NT2/D1 (cell line): ENCODE data around the gene RIGI.

Experiments used
- DNase-seq: peaks from one replicate; pipeline ENCODE4 v3.0.0-alpha.2; 2011; ENCODE audit warnings: low read depth, low spot score
- H3K27me3 ChIP-seq: 2 replicates; pipeline ENCODE4 v1.6.0; 2011; ENCODE audit warnings: mild to moderate bottlenecking; ENCODE audit not compliant: insufficient read length, insufficient read depth
- H3K36me3 ChIP-seq: 2 replicates; pipeline ENCODE4 v1.6.1; 2011; ENCODE audit warnings: mild to moderate bottlenecking, low read length, mixed read lengths; ENCODE audit not compliant: insufficient read depth, insufficient read length
- H3K4me1 ChIP-seq: 2 replicates; pipeline ENCODE4 v1.5.1; 2011; ENCODE audit not compliant: insufficient read depth, insufficient read length
- H3K4me3 ChIP-seq: 2 replicates; pipeline ENCODE4 v1.5.1; 2011; ENCODE audit warnings: low read depth; ENCODE audit not compliant: insufficient read length
- H3K9ac ChIP-seq: 2 replicates; pipeline ENCODE4 v1.6.0; 2011; ENCODE audit warnings: low read depth; ENCODE audit not compliant: insufficient read length
- H3K9me3 ChIP-seq: 2 replicates; pipeline ENCODE4 v1.5.1; 2011; ENCODE audit warnings: mild to moderate bottlenecking, low read length; ENCODE audit not compliant: insufficient read depth
- SUZ12 ChIP-seq: IDR thresholded peaks from 2 replicates; pipeline ENCODE4 v1.6.1; 2011; ENCODE audit not compliant: insufficient read length, insufficient read depth; ENCODE audit errors: extremely low read depth
- YY1 ChIP-seq: IDR thresholded peaks from 2 replicates; pipeline ENCODE4 v1.6.1; 2011; ENCODE audit not compliant: insufficient read length, insufficient read depth
- ZNF274 ChIP-seq: IDR thresholded peaks from 2 replicates; pipeline ENCODE4 v1.6.1; 2011; ENCODE audit warnings: mild to moderate bottlenecking, low read depth, low read length

The RIGI gene

DNA sequence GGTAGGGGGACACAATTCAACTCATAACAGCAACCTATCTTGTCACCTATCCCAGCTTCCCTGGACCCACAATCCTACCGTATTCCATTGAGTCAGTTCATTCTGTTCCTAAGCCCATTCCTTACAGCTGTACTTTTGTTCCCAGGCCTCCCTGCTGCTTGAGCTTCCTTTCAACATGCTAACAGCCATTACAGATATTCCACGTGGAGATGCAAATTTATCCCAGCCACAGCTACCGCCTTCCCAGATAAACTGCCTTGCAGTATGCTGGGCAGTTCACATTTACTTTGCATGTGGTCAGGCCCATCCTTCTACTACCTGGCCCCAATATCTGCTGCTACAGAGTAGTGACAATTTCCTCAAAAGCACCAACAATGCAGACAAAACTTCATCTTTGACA lies 23.0 kb downstream of the RIGI start:
- Histone ChIP-seq H3K9ac (no peak overlapping the region), H3K4me1 (no peaks in the 10 kb centered on the region), H3K36me3 (peaks cover 3% of the 10 kb centered on the region), H3K9me3 (no peaks in the 10 kb centered on the region), H3K4me3 (no peak overlapping the region), H3K27me3 (no peaks in the 10 kb centered on the region)
- no peak for DNase-seq
- TF ChIP-seq YY1 (no peak), ZNF274 (no peak), SUZ12 (no peak)

DNA sequence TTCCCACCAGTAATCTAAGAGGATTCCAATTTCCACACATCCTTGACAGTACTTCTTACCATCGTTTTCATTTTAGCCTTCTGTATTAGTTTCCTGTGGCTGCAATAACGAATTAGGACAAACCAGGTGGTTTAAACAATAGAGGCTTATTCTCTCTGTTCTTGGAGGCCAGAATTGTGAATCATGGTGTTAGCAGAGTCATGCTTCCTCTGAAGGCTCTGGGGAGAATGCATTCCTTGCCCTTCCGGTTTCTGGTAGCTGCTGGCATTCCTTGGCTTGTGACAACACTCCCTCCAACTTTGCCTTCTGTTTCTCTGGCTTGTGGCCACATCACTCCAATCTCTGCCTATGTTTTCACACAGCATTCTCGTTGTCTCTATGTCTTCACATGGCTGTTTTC lies 23.5 kb downstream of the RIGI start:
- DNase-seq: no peak
- TF ChIP-seq ZNF274: no peak
- TF ChIP-seq YY1: no peak
- TF ChIP-seq SUZ12: no peak
- Histone ChIP-seq H3K9me3 (no peaks in the 10 kb centered on the region), H3K36me3 (peaks cover 5% of the 10 kb centered on the region), H3K27me3 (no peaks in the 10 kb centered on the region), H3K4me1 (no peaks in the 10 kb centered on the region), H3K4me3 (no peak overlapping the region), H3K9ac (no peak overlapping the region)

DNA sequence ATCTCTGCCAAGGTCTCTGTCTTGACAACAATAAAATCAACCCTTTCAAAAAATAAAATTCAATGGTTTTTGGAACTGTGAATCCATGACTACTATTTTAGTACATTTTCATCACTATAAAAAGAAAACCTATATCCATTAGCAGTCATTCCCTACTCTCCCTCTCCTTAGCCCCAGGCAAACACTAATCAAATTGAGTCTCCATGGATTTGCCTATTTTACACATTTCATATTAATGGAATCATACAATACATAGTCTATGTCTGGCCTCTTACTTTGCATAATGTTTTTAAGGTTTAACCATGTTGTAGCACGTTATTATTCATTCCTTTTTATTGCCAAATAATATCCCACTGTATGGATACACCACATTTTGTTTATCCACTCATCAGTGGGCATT lies 24.1 kb downstream of the RIGI start:
- H3K9me3 ChIP-seq: no peaks in the 10 kb centered on the region
- H3K36me3 ChIP-seq: peaks cover 5% of the 10 kb centered on the region
- no peak overlapping the region for H3K4me3 ChIP-seq
- no peaks in the 10 kb centered on the region for H3K4me1 ChIP-seq
- TF ChIP-seq SUZ12: no peak
- no peak for TF ChIP-seq ZNF274
- no peak for TF ChIP-seq YY1
- DNase-seq: no peak
- no peaks in the 10 kb centered on the region for H3K27me3 ChIP-seq
- no peak overlapping the region for H3K9ac ChIP-seq

DNA sequence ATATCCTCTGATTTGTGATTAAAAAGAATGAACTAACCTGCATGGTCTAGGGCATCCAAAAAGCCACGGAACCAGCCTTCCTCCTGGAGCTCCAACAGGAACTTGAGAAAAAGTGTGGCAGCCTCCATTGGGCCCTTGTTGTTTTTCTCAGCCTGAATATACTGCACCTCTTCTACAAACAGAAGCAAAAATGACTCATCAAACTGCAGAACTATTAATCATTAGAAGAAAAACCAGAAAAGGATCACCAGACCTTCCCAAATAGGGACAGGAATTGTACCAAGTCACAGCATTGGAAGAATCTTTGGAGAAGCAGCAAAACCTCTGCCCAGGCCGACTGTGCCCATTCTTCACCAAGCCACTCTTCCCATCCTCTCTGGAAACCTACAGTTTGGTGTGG lies 25.2 kb downstream of the RIGI start:
- H3K4me1 ChIP-seq: no peaks in the 10 kb centered on the region
- no peaks in the 10 kb centered on the region for H3K9me3 ChIP-seq
- TF ChIP-seq ZNF274 (no peak), SUZ12 (no peak), YY1 (no peak)
- no peak for DNase-seq
- H3K9ac ChIP-seq: no peak overlapping the region
- no peaks in the 10 kb centered on the region for H3K27me3 ChIP-seq
- H3K4me3 ChIP-seq: no peak overlapping the region
- H3K36me3 ChIP-seq: peaks cover 5% of the 10 kb centered on the region

DNA sequence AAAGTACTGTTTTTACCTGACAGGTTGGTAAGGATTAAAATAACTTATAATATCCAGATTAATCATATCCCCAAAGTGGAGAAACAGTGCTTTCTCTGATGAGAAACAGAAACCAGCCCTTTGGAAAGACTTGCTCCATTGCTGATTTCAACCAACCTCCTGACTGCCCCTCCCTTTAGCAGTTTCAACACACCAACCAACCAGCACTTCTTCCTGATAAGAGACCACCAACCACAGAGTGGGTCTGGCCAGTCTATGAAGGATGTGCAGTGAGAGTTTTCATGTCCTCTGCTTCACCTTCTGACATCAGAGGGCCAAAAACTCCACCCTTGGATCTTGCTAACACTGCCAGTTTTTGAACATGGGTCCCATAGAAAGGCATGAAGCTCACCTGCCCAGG lies 28.1 kb downstream of the RIGI start:
- TF ChIP-seq YY1: no peak
- no peak for TF ChIP-seq ZNF274
- no peak for TF ChIP-seq SUZ12
- Histone ChIP-seq H3K4me3 (no peak overlapping the region), H3K9me3 (no peaks in the 10 kb centered on the region), H3K36me3 (peaks cover 7% of the 10 kb centered on the region), H3K27me3 (no peaks in the 10 kb centered on the region), H3K4me1 (no peaks in the 10 kb centered on the region), H3K9ac (no peak overlapping the region)
- no peak for DNase-seq

DNA sequence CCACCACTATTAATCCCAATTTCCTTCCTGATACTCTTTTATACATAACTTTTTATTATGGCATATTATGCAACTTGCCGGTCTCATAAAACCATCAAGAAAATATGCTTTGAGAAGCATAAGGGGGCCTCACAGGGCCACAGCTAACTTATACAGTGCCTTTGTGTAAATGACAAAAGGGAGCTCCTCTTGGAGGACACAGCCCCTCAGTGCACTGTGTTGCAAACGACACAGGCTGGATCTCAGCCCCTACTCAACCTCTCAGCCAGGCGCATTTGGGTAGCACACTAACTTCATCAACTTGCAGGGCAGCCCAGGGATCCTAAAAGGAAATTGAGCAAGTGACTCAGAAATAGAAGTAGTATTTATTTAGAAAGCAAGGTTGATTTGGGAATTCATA lies 35.4 kb downstream of the RIGI start:
- Histone ChIP-seq H3K4me3 (no peak overlapping the region), H3K27me3 (no peaks in the 10 kb centered on the region), H3K4me1 (no peaks in the 10 kb centered on the region), H3K9ac (no peak overlapping the region), H3K36me3 (peaks cover 19% of the 10 kb centered on the region), H3K9me3 (no peaks in the 10 kb centered on the region)
- DNase-seq: peak; percentile 22
- TF ChIP-seq ZNF274 (no peak), SUZ12 (no peak), YY1 (no peak)

DNA sequence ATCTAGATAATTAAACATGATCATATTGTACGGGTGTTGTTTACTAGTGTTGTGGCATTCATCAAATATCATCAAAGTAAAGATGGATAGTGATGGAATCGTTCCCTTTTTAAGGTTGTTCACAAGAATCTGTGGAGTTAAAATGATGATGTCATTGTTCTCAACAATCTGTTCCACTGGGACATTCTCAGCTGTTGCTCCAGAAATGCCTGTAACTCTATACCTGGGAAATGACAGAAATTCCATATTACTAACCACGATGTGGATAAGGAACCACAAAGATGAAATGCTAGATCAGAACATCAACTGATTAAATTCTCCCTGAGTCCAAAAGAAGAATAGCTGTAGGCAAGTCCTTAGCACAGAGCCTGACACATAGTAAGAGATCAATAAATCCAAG lies 38.0 kb downstream of the RIGI start:
- Histone ChIP-seq H3K4me1 (no peaks in the 10 kb centered on the region), H3K9me3 (no peaks in the 10 kb centered on the region), H3K4me3 (no peak overlapping the region), H3K36me3 (peaks cover 25% of the 10 kb centered on the region), H3K9ac (no peak overlapping the region), H3K27me3 (no peaks in the 10 kb centered on the region)
- TF ChIP-seq SUZ12 (no peak), YY1 (no peak), ZNF274 (no peak)
- no peak for DNase-seq
